MM.1S (cell line): ENCODE data around the gene ERI3.
"Not testable (repeated sequence)": the region's sequence is repeated elsewhere in the genome, so short reads cannot be mapped to it uniquely, and the experiment has no call there.

Source experiments
- DNase-seq: peaks from one replicate; pipeline ENCODE4 v3.0.0-alpha.2; 2015
- H2AFZ ChIP-seq: fragments of 300-600 bp; sonication (generic); 2 replicates; pipeline ENCODE4 v1.6.0; 2016; ENCODE audit warnings: antibody characterized with exemption, low read length
- H3F3A ChIP-seq: fragments of 300-600 bp; sonication (generic); 2 replicates; pipeline ENCODE4 v1.6.1; 2016; ENCODE audit warnings: mild to moderate bottlenecking, antibody characterized with exemption, low read length, moderate library complexity, mixed read lengths; ENCODE audit not compliant: insufficient read depth
- H3K27ac ChIP-seq: fragments of 300-600 bp; sonication (generic); 2 replicates; pipeline ENCODE4 v1.5.1; 2016; ENCODE audit warnings: mild to moderate bottlenecking, low read length
- H3K27me3 ChIP-seq: fragments of 300-600 bp; sonication (generic); replicated peaks from 2 replicates; pipeline ENCODE4 v1.6.0; 2016; ENCODE audit warnings: low read length; ENCODE audit not compliant: insufficient read depth
- H3K36me3 ChIP-seq: fragments of 300-600 bp; sonication (generic); replicated peaks from 2 replicates; pipeline ENCODE4 v1.6.1; 2016; ENCODE audit warnings: mild to moderate bottlenecking, low read length, mixed read lengths; ENCODE audit not compliant: insufficient read depth
- H3K4me1 ChIP-seq: fragments of 300-600 bp; sonication (generic); 2 replicates; pipeline ENCODE4 v1.6.1; 2016; ENCODE audit warnings: low read length, mixed read lengths
- H3K4me2 ChIP-seq: fragments of 300-600 bp; sonication (generic); 2 replicates; pipeline ENCODE4 v1.6.0; 2016; ENCODE audit warnings: low read depth, low read length
- H3K4me3 ChIP-seq: fragments of 300-600 bp; sonication (generic); 2 replicates; pipeline ENCODE4 v1.5.1; 2016; ENCODE audit warnings: low read length, mixed read lengths
- H3K79me2 ChIP-seq: fragments of 300-600 bp; sonication (generic); 2 replicates; pipeline ENCODE4 v1.6.1; 2016; ENCODE audit warnings: mixed run types, low read length, mixed read lengths
- H3K9ac ChIP-seq: fragments of 300-600 bp; sonication (generic); 2 replicates; pipeline ENCODE4 v1.6.1; 2016; ENCODE audit warnings: low read length, mixed read lengths
- H3K9me2 ChIP-seq: fragments of 300-600 bp; sonication (generic); replicated peaks from 2 replicates; pipeline ENCODE4 v1.6.1; 2016; ENCODE audit warnings: mild to moderate bottlenecking, low read length, mixed read lengths; ENCODE audit not compliant: insufficient read depth
- H3K9me3 ChIP-seq: fragments of 300-600 bp; sonication (generic); replicated peaks from 2 replicates; pipeline ENCODE4 v1.6.1; 2016; ENCODE audit warnings: mild to moderate bottlenecking, low read length, mixed read lengths; ENCODE audit not compliant: insufficient read depth
- H4K20me1 ChIP-seq: fragments of 300-600 bp; sonication (generic); 2 replicates; pipeline ENCODE4 v1.6.1; 2016; ENCODE audit warnings: mild to moderate bottlenecking, low read length, moderate library complexity, mixed read lengths; ENCODE audit not compliant: insufficient read depth
- EZH2 ChIP-seq: fragments of 300-600 bp; sonication (generic); optimal IDR thresholded peaks from 2 replicates; pipeline ENCODE3; 2017; ENCODE audit warnings: low read depth, mild to moderate bottlenecking, antibody characterized with exemption, low read length, mixed read lengths
- EZH2phosphoT487 ChIP-seq: fragments of 300-600 bp; sonication (generic); IDR thresholded peaks from 2 replicates; pipeline ENCODE4 v1.6.1; 2018; ENCODE audit warnings: antibody characterized with exemption, low read length
- TF ChIP-seq, protein P1 (sequence below): fragments of 300-600 bp; sonication (generic); IDR thresholded peaks from 2 replicates; pipeline ENCODE4 v1.5.1; 2016; ENCODE audit warnings: antibody characterized with exemption, low read length, mixed read lengths

ERI3 gene

DNA sequence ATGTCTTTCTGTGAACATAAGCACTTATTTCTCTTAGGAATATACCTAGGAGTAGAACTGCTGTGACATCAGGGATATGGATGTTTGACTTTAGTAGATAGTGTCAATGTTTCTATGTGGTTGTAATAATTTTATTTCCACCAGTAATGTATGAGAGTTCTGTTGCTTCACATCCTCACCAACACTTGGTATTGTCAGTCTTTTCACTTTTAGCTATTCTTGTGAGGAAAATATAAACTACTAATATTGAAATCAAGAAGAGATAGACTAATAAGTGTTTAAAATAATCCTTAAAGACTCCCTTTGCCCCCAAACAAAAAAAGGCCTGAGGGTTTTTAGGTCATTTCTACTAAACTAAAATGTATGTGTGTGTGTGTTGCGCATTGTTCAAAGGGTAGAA is 144.5 kb downstream of the ERI3 start:
- Histone ChIP-seq H3K9me2 (no peaks in the 10 kb centered on the region), H2AFZ (no peak overlapping the region), H3K9me3 (no peaks in the 10 kb centered on the region), H3K4me3 (no peak overlapping the region), H3K36me3 (no peaks in the 10 kb centered on the region), H3K79me2 (peaks cover 9% of the 10 kb centered on the region), H4K20me1 (no peaks in the 10 kb centered on the region), H3K4me2 (no peak overlapping the region), H3K27me3 (no peaks in the 10 kb centered on the region), H3K9ac (no peak overlapping the region), H3F3A (no peaks in the 10 kb centered on the region), H3K4me1 (peaks cover 7% of the 10 kb centered on the region; the same call in 1 of the 2 replicates), H3K27ac (no peak overlapping the region)
- no peak for DNase-seq
- TF ChIP-seq, protein P1, sequence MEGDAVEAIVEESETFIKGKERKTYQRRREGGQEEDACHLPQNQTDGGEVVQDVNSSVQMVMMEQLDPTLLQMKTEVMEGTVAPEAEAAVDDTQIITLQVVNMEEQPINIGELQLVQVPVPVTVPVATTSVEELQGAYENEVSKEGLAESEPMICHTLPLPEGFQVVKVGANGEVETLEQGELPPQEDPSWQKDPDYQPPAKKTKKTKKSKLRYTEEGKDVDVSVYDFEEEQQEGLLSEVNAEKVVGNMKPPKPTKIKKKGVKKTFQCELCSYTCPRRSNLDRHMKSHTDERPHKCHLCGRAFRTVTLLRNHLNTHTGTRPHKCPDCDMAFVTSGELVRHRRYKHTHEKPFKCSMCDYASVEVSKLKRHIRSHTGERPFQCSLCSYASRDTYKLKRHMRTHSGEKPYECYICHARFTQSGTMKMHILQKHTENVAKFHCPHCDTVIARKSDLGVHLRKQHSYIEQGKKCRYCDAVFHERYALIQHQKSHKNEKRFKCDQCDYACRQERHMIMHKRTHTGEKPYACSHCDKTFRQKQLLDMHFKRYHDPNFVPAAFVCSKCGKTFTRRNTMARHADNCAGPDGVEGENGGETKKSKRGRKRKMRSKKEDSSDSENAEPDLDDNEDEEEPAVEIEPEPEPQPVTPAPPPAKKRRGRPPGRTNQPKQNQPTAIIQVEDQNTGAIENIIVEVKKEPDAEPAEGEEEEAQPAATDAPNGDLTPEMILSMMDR, result no peak
- no peak for TF ChIP-seq EZH2
- no peak for TF ChIP-seq EZH2phosphoT487

DNA sequence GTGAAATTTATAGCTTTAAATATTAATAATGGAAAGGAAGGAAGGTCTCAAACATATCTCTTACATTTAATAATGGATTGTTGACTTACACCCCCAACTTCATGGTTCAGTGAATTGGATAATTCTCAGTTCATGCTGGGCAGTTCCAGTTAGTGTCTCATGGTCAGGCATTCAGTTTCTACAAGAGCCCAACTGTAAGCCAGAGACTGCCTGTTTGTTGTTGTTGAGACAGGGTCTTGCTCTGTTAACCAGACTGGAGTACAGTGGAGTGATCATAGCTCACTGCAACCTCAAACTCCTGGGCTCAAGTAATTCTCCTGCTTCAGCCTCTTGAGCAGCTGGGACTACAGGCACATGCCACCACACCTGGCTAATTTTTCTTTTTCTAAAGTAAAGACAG is 146.8 kb downstream of the ERI3 start:
- no peaks in the 10 kb centered on the region for H3K36me3 ChIP-seq
- H3K4me3 ChIP-seq, result no peak overlapping the region
- no peak overlapping the region for H3K27ac ChIP-seq
- H3K9me2 ChIP-seq, result no peaks in the 10 kb centered on the region
- no peaks in the 10 kb centered on the region for H4K20me1 ChIP-seq
- no peaks in the 10 kb centered on the region for H3F3A ChIP-seq
- no peak overlapping the region for H2AFZ ChIP-seq
- no peaks in the 10 kb centered on the region for H3K27me3 ChIP-seq
- no peaks in the 10 kb centered on the region for H3K9me3 ChIP-seq
- H3K9ac ChIP-seq, result no peak overlapping the region
- no peaks in the 10 kb centered on the region for H3K79me2 ChIP-seq
- DNase-seq, result no peak
- no peak overlapping the region for H3K4me2 ChIP-seq
- TF ChIP-seq, protein P1, result no peak
- no peak for TF ChIP-seq EZH2phosphoT487
- peaks cover 7% of the 10 kb centered on the region; the same call in 1 of the 2 replicates for H3K4me1 ChIP-seq

DNA sequence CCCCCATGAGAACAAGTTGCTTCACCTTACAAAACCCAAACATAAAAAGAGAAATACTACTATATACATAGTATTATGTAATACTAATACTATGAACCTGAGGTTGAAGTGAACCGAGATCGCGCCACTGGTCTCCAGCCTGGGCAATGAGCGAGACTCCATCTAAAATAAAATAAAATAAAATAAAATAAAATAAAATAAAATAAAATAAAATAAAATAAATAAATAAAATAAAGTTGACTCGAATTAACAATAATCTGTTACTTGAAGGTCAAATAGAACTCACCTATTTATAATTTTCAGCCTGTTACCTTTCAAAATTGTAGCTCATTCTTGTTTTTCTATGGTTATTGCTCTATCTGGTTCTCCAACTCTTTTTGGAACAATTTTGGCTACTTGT is 148.5 kb downstream of the ERI3 start:
- DNase-seq, H2AFZ ChIP-seq, H3K79me2 ChIP-seq, H3K9me2 ChIP-seq, H4K20me1 ChIP-seq, H3K4me3 ChIP-seq, H3K27ac ChIP-seq, H3K27me3 ChIP-seq, H3F3A ChIP-seq, H3K36me3 ChIP-seq, H3K4me2 ChIP-seq, H3K9ac ChIP-seq, H3K9me3 ChIP-seq, H3K4me1 ChIP-seq: not testable (repeated sequence)

DNA sequence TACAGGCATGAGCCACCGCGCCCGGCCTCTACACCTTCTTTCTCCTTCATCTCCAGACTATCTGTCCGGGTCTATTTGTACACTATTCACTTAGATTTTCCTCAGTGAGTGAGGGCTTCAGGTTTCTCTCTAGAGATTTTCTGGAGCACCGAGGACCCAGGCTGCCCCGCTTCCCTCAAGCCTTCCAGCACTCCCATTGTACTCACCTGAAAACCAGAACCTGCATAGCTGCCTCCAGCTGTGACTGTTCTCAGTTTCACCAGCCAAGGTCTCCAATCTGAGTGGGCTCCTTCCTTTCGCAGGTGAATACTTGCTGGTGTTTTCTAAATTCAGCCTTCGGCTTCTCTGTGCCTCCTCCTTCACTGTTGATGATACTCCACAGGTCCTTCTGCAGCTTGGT is 154.7 kb downstream of the ERI3 start:
- Histone ChIP-seq H3K9ac (no peak overlapping the region), H3K79me2 (no peaks in the 10 kb centered on the region), H3K9me2 (no peaks in the 10 kb centered on the region), H4K20me1 (no peaks in the 10 kb centered on the region), H3F3A (no peaks in the 10 kb centered on the region), H3K4me1 (no peaks in the 10 kb centered on the region), H2AFZ (no peak overlapping the region), H3K4me2 (no peak overlapping the region), H3K4me3 (no peak overlapping the region), H3K9me3 (no peaks in the 10 kb centered on the region), H3K27ac (no peak overlapping the region), H3K27me3 (no peaks in the 10 kb centered on the region), H3K36me3 (no peaks in the 10 kb centered on the region)
- TF ChIP-seq, protein P1, result no peak
- no peak for TF ChIP-seq EZH2
- TF ChIP-seq EZH2phosphoT487, result no peak
- no peak for DNase-seq
